Epidermal melanocyte (primary cell): ENCODE results near the gene CCDC187.

Experiments used
- DNase-seq: peaks from one replicate; pipeline ENCODE4 v3.0.0; 2011; ENCODE audit warnings: low spot score; ENCODE audit not compliant: insufficient read length

Gene CCDC187

GRCh38 chr9:136226680-136227407 is 77.0 kb downstream of the CCDC187 start:
- no peak for DNase-seq

- no peak for DNase-seq
Measured at GRCh38 chr9:136225748-136226679, 77.9 kb downstream of the CCDC187 start.

- no peak for DNase-seq
Measured at GRCh38 chr9:136225366-136225747, 78.5 kb downstream of the CCDC187 start.

GRCh38 chr9:136223871-136224640 is 79.8 kb downstream of the CCDC187 start:
- no peak for DNase-seq

GRCh38 chr9:136222906-136223285 is 81.0 kb downstream of the CCDC187 start:
- no peak for DNase-seq

GRCh38 chr9:136222166-136222905 is 81.6 kb downstream of the CCDC187 start:
- no peak for DNase-seq

- no peak for DNase-seq
Measured at GRCh38 chr9:136220017-136220729, 83.7 kb downstream of the CCDC187 start.

- no peak for DNase-seq
Measured at GRCh38 chr9:136219276-136219675, 84.6 kb downstream of the CCDC187 start.

GRCh38 chr9:136218673-136219072 is 85.2 kb downstream of the CCDC187 start:
- no peak for DNase-seq

- DNase-seq, result no peak
Measured at GRCh38 chr9:136218271-136218670, 85.6 kb downstream of the CCDC187 start.

GRCh38 chr9:136216541-136217244 is 87.2 kb downstream of the CCDC187 start:
- no peak for DNase-seq

GRCh38 chr9:136213733-136214132 is 90.2 kb downstream of the CCDC187 start:
- no peak for DNase-seq

GRCh38 chr9:136212345-136212950 is 91.4 kb downstream of the CCDC187 start:
- no peak for DNase-seq

- DNase-seq, result no peak
Measured at GRCh38 chr9:136211441-136212344, 92.2 kb downstream of the CCDC187 start.

- no peak for DNase-seq
Measured at GRCh38 chr9:136211006-136211405, 92.9 kb downstream of the CCDC187 start.

GRCh38 chr9:136210276-136210675 is 93.6 kb downstream of the CCDC187 start:
- DNase-seq, result no peak

GRCh38 chr9:136209786-136210185 is 94.1 kb downstream of the CCDC187 start:
- DNase-seq, result no peak

GRCh38 chr9:136209232-136209631 is 94.7 kb downstream of the CCDC187 start:
- no peak for DNase-seq
